Measurements from ENCODE around the gene IKZF2.

GRCh38 chr2:213065583-213066442, 85.6 kb downstream of the IKZF2 start:
- no peak for TF ChIP-seq POLR2A (IDR thresholded peaks at IDR 0.05; ENCODE audit: low read length)
- no peak for TF ChIP-seq GATA1 (IDR thresholded peaks at IDR 0.05; ENCODE audit: low read depth, low read length)

All from erythroblast (primary cell).